Ascending aorta (tissue), 2 donors: ENCODE data around the gene PANK2. TPM values are rescaled to one million over a fixed set of nuclear protein-coding genes. Genes with fewer than 3 reads are reported as not detected.

Experiments
- DNase-seq, 2 donors: peaks; one replicate each; pipeline ENCODE4 v3.0.0-alpha.2; 2019; ENCODE audit warnings: low spot score in 2 of 2
- H3K27ac ChIP-seq, 2 donors: fragments of 200-600 bp; sonication (generic); one replicate each; pipeline ENCODE4 v1.5.1; 2016 to 2017; ENCODE audit warnings: mild to moderate bottlenecking in 1 of 2
- H3K27me3 ChIP-seq: fragments of 200-600 bp; sonication (generic); one replicate; pipeline ENCODE4 v1.5.1; 2017
- H3K36me3 ChIP-seq, 2 donors: fragments of 200-600 bp; sonication (generic); one replicate each; pipeline ENCODE4 v1.5.1; 2016
- H3K4me1 ChIP-seq, 2 donors: fragments of 200-600 bp; sonication (generic); one replicate each; pipeline ENCODE4 v1.5.1; 2016 to 2017; ENCODE audit warnings: mild to moderate bottlenecking in 1 of 2
- H3K4me3 ChIP-seq, 2 donors: fragments of 200-600 bp; sonication (generic); one replicate each; pipeline ENCODE4 v1.5.1; 2016 to 2017; ENCODE audit warnings: mild to moderate bottlenecking in 1 of 2
- H3K9me3 ChIP-seq, 2 donors: fragments of 200-600 bp; sonication (generic); one replicate each; pipeline ENCODE4 v1.5.1; 2016
- CTCF ChIP-seq, 3 experiments: fragments of 200-600 bp in 2 of 3; fragments of 450-650 bp in 1 of 3; sonication (generic) in 2 of 3; IDR thresholded peaks; one replicate each; pipeline ENCODE4 v1.5.1; 2016 to 2019; ENCODE audit warnings: antibody characterized with exemption in 3 of 3, mild to moderate bottlenecking in 1 of 3, moderate library complexity in 1 of 3
- intact Hi-C: fragments of 100-400 bp; cut with DNase I; formaldehyde crosslinking; loops from one replicate; pipeline ENCODE4 v1.15.1; 2023
- total RNA-seq: library from RNA; depleted of rRNA; stranded (reverse); fragments of >200 nt; gene quantifications from one replicate; pipeline ENCODE4 v1.1.0, GENCODE V29; 2016

Gene PANK2
- total RNA-seq, 1 donor from 2014 or later: 81.1 TPM

- H3K27ac ChIP-seq: no peak overlapping the region
- H3K4me3 ChIP-seq: no peak overlapping the region
- no peaks in the 10 kb centered on the region for H3K9me3 ChIP-seq
- H3K4me1 ChIP-seq: peaks cover 0 to 21% of the 10 kb centered on the region in 2 donors
- intact Hi-C loops: no loop called here
- no peak for DNase-seq
- TF ChIP-seq CTCF (IDR thresholded peaks at IDR 0.05): no peak
- H3K27me3 ChIP-seq: no peaks in the 10 kb centered on the region
- peaks cover 38 to 50% of the 10 kb centered on the region in 2 donors for H3K36me3 ChIP-seq
Observed at GRCh38 chr20:3922983-3923339, 33.8 kb downstream of the PANK2 start.

GRCh38 chr20:3923818-3924217, 34.6 kb downstream of the PANK2 start:
- intact Hi-C loops: no loop called here
- no peak for DNase-seq
- H3K4me3 ChIP-seq: no peak overlapping the region
- peaks cover 0 to 25% of the 10 kb centered on the region in 2 donors for H3K4me1 ChIP-seq
- H3K9me3 ChIP-seq: no peaks in the 10 kb centered on the region
- no peak for TF ChIP-seq CTCF (IDR thresholded peaks at IDR 0.05)
- H3K27me3 ChIP-seq: no peaks in the 10 kb centered on the region
- H3K36me3 ChIP-seq: peaks cover 32 to 44% of the 10 kb centered on the region in 2 donors
- H3K27ac ChIP-seq: no peak overlapping the region

DNA sequence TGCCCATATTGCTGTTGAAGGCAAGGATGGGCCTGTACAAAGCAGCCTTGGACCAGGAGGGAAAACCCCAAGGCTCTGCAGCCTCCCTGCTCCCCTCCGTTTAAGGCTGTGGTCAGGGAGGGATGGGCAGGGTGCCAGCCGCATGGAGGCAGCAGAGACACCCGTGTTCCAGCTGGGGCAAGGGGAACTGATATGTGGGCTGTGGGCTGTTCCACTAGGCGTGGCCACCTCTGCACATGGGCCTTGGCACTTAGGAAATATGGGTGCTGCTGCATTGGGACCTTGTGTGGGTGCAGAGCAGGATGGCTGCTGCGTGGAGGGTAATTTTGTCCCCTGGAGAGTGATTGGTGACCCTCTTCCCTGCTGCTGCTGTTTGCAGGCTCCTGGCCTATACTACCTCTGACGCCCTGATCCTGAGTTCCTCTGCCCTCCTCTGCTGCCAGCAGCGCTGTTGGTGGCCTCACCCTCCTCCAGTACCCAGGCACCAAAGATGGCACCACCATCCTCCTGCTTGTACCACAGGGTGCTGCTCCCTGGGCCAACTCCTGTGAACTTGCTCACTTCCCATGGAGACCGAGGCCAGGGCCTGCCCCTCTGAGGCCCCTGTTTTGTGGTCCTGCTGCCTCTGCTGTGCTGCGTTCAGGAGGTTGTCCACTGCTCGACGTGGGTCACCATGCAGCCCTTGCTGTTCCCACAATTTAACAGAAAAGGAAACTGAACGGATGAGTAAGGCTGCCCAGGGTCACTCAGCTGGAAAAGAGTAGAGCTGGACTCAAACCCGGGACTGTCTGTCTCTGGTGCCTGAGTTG, 35.3 kb downstream of the PANK2 start:
- no peak overlapping the region for H3K4me3 ChIP-seq
- no peaks in the 10 kb centered on the region for H3K27me3 ChIP-seq
- no peaks in the 10 kb centered on the region for H3K9me3 ChIP-seq
- DNase-seq: no peak
- H3K4me1 ChIP-seq: peaks cover 0 to 25% of the 10 kb centered on the region in 2 donors
- peaks cover 30 to 41% of the 10 kb centered on the region in 2 donors for H3K36me3 ChIP-seq
- no peak overlapping the region for H3K27ac ChIP-seq
- intact Hi-C loops: loop anchor here (5.0 kb wide), 1 partner anchor 168 kb away; no protein-coding TSS in a partner anchor
- TF ChIP-seq CTCF (IDR thresholded peaks at IDR 0.05): no peak

GRCh38 chr20:3925113-3925695, 36.0 kb downstream of the PANK2 start:
- Histone ChIP-seq H3K27me3 (no peaks in the 10 kb centered on the region), H3K4me1 (peaks cover 0 to 22% of the 10 kb centered on the region in 2 donors), H3K27ac (no peak overlapping the region), H3K9me3 (no peaks in the 10 kb centered on the region), H3K4me3 (no peak overlapping the region), H3K36me3 (peaks cover 30 to 41% of the 10 kb centered on the region in 2 donors)
- no peak for TF ChIP-seq CTCF (IDR thresholded peaks at IDR 0.05)
- intact Hi-C loops: loop anchor here (5.0 kb wide), 1 partner anchor 167 kb away; no protein-coding TSS in a partner anchor
- DNase-seq: no peak

GRCh38 chr20:3925899-3926638, 36.9 kb downstream of the PANK2 start:
- H3K4me1 ChIP-seq: peaks cover 0 to 27% of the 10 kb centered on the region in 2 donors
- H3K27me3 ChIP-seq: no peaks in the 10 kb centered on the region
- no peak overlapping the region for H3K4me3 ChIP-seq
- H3K27ac ChIP-seq: no peak overlapping the region
- TF ChIP-seq CTCF (IDR thresholded peaks at IDR 0.05): no peak
- no peak for DNase-seq
- H3K9me3 ChIP-seq: no peaks in the 10 kb centered on the region
- intact Hi-C loops: loop anchor here (5.0 kb wide), 1 partner anchor 166 kb away; no protein-coding TSS in a partner anchor
- peaks cover 24 to 32% of the 10 kb centered on the region in 2 donors for H3K36me3 ChIP-seq
